Mesothelial cell of epicardium (in vitro differentiated cells): ENCODE results near the gene NXPH3. TPM values are rescaled to one million over a fixed set of nuclear protein-coding genes. Genes with fewer than 3 reads are reported as not detected.
A peak's percentile ranks its signal among the peaks of the same experiment; 100 is the strongest.

ENCODE experiments used
- DNase-seq, 2 experiments: peaks; one replicate each; pipeline ENCODE4 v3.0.0; 2021; ENCODE audit warnings: low spot score in 2 of 2; ENCODE audit not compliant: unreplicated experiment in 2 of 2
- H3K27ac Mint-ChIP-seq: 2 replicates; pipeline ENCODE4 v1.8.0; 2021; ENCODE audit warnings: mixed read lengths
- H3K27me3 Mint-ChIP-seq: 2 replicates; pipeline ENCODE4 v1.8.0; 2021; ENCODE audit warnings: low read depth, mixed read lengths
- H3K36me3 Mint-ChIP-seq: 2 replicates; pipeline ENCODE4 v1.8.0; 2021; ENCODE audit warnings: mixed read lengths
- H3K4me1 Mint-ChIP-seq: 2 replicates; pipeline ENCODE4 v1.8.0; 2021; ENCODE audit warnings: mixed read lengths
- H3K4me3 Mint-ChIP-seq: 2 replicates; pipeline ENCODE4 v1.8.0; 2021; ENCODE audit warnings: mild to moderate bottlenecking, moderate library complexity, mixed read lengths
- H3K9me3 Mint-ChIP-seq: 2 replicates; pipeline ENCODE4 v1.8.0; 2021; ENCODE audit warnings: mixed read lengths
- total RNA-seq: library from RNA; stranded (reverse); gene quantifications from 3 replicates; pipeline ENCODE4 v1.2.1, GENCODE V29; 2021
- TF ChIP-seq, protein P1 (sequence below): fragments of 200-600 bp; sonication (generic); IDR thresholded peaks from one replicate; pipeline ENCODE4 v1.5.0; 2021; ENCODE audit warnings: antibody characterized with exemption; ENCODE audit not compliant: unreplicated experiment

NXPH3 gene
- total RNA-seq, 1 donor from 2014 or later = 0.83 TPM

DNA sequence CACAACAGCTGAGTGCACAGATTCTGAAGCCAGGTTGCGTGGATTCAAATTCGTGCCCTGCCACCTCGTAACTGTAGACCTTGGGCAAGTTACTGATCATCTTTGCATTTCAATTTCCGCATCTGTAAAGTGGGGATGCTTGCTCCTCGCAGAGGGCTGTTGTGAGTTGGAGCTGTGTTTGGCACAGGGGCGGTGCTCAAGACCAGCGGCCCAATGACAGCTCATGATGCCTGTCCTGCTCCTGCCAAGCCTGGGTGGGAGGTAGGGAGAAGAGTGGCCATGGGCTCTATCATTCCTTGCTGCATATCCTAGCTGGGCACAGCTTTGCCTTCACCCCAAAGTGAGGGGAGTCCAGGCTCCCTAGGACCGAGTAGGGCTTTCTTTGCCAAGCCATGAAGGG, 12.6 kb downstream of the NXPH3 start:
- DNase-seq = no peak
- Mint-ChIP-seq H3K27ac (no peak overlapping the region), H3K4me3 (no peak overlapping the region), H3K36me3 (peaks cover 10% of the 10 kb centered on the region), H3K27me3 (no peaks in the 10 kb centered on the region), H3K9me3 (no peaks in the 10 kb centered on the region), H3K4me1 (no peaks in the 10 kb centered on the region)
- TF ChIP-seq, protein P1, sequence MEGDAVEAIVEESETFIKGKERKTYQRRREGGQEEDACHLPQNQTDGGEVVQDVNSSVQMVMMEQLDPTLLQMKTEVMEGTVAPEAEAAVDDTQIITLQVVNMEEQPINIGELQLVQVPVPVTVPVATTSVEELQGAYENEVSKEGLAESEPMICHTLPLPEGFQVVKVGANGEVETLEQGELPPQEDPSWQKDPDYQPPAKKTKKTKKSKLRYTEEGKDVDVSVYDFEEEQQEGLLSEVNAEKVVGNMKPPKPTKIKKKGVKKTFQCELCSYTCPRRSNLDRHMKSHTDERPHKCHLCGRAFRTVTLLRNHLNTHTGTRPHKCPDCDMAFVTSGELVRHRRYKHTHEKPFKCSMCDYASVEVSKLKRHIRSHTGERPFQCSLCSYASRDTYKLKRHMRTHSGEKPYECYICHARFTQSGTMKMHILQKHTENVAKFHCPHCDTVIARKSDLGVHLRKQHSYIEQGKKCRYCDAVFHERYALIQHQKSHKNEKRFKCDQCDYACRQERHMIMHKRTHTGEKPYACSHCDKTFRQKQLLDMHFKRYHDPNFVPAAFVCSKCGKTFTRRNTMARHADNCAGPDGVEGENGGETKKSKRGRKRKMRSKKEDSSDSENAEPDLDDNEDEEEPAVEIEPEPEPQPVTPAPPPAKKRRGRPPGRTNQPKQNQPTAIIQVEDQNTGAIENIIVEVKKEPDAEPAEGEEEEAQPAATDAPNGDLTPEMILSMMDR = no peak

DNA sequence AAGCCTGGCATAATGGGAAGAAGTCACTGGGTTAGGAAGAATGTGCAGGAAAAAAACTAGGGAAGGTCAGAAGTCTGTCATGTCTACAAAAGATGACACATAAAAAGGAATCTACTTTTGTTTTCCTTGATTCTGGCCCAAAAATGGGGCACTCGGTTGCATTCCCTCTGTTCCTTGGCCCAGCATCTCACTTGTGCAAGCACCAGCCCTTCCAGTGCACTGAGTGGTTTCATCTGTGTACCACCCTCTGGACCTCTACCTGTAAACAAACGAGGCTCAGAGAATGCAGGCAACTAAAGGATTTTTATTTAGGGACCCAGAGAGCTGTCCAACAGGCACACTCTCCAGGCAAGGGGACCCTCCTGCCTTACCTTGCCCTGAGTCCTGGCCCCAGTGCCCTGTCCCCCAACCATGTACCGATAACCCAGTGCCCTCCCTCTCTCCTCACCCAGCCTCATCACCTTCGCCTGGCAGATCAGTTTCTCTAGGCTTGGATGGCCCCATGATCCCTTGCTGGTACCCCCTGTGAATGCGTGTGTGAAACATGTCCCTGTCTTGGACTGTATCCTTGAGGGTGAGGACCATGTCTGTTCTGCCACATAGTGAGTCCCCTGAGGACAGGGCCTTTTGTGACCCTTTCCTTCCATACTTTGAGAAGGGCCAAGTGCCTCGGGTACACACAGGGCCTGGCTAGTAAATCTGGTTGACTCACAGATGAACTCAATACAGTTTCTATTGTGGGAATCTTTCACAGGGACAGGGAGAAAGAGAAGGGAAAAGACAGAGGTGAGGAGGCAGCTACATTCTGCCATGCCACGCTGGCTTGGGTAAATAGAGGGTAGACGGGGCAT, 13.3 kb downstream of the NXPH3 start:
- no peak overlapping the region for H3K27ac Mint-ChIP-seq

DNA sequence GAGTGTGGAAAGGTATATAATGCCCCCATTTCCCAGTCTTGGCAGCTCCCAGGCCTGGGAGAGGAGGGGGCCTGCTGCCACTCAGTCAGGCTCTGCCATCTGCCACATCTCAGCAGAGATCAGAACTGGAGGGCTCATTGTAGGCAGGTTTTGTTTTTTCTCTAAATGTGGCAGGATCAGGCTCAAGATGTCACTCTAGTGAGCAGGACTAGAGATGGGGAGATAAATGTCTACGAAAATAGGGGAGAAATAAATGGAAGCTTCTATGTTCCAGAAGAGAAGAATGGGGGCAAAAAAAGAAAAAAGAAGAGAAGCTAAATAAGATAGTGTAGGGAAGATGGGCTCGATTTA, 13.9 kb downstream of the NXPH3 start:
- peaks cover 12% of the 10 kb centered on the region for H3K36me3 Mint-ChIP-seq
- no peak overlapping the region for H3K27ac Mint-ChIP-seq
- no peak overlapping the region for H3K4me3 Mint-ChIP-seq
- no peaks in the 10 kb centered on the region for H3K9me3 Mint-ChIP-seq
- no peak for DNase-seq
- no peaks in the 10 kb centered on the region for H3K4me1 Mint-ChIP-seq
- H3K27me3 Mint-ChIP-seq = no peaks in the 10 kb centered on the region
- TF ChIP-seq, protein P1 = no peak

More for the DNA sequence above, 13.3 kb downstream of the NXPH3 start:
- Mint-ChIP-seq H3K9me3 (no peaks in the 10 kb centered on the region), H3K4me1 (no peaks in the 10 kb centered on the region), H3K4me3 (no peak overlapping the region), H3K27me3 (no peaks in the 10 kb centered on the region), H3K36me3 (peaks cover 10% of the 10 kb centered on the region)
- peak in 1 of 2 experiments; percentile 16 for DNase-seq
- TF ChIP-seq, protein P1 = no peak

DNA sequence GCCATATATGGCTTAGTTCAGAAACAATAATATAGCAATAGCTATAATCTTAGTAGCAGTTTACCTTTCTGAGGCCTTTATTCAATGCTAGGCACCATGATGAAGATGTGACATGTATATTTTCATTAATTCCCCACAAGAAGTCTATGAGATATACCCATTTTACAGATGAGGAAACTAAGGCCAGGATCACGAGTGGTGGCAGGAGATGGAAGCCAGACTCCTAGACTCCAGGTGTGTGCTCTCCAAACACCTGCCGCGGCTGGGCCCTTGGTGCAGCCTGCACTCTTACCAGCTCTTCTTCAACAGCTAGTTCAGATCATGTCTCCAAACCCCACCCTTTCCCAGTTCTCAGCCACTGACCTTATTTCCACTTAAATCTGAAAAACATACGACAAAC, 15.2 kb downstream of the NXPH3 start:
- peak in 1 of 2 experiments; percentile 20 for DNase-seq
- no peak overlapping the region for H3K4me3 Mint-ChIP-seq
- H3K27me3 Mint-ChIP-seq = no peaks in the 10 kb centered on the region
- H3K36me3 Mint-ChIP-seq = peaks cover 13% of the 10 kb centered on the region
- no peaks in the 10 kb centered on the region for H3K9me3 Mint-ChIP-seq
- H3K4me1 Mint-ChIP-seq = no peaks in the 10 kb centered on the region
- TF ChIP-seq, protein P1 = no peak
- H3K27ac Mint-ChIP-seq = no peak overlapping the region

DNA sequence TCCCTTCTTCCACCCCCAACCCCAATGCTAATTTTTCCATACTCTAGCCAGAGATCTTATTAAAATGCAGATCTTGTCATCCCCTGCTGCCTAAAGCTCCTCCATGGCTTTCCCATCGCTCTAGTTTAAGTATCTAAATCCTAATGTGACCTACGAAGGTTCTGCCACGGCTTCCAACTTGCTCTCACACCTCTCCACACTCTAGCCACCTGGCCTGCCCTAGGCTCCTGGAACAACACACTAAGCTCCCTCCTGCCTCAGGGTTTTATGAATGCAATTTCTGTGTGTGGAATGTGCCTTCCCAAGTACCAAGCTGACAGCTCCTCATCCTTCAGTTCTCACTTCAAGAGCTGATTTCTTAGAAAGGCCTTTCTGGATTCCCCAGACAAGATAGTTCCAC, 16.6 kb downstream of the NXPH3 start:
- Mint-ChIP-seq H3K36me3 (peaks cover 18% of the 10 kb centered on the region), H3K4me1 (peaks cover 9% of the 10 kb centered on the region), H3K4me3 (no peak overlapping the region), H3K9me3 (no peaks in the 10 kb centered on the region), H3K27ac (no peak overlapping the region), H3K27me3 (no peaks in the 10 kb centered on the region)
- TF ChIP-seq, protein P1 = no peak
- DNase-seq = peak in 1 of 2 experiments; percentile 3
